Immature natural killer cell (primary cell): Measurements from ENCODE around the gene SND1. TPM values are rescaled to one million over a fixed set of nuclear protein-coding genes. Genes with fewer than 3 reads are reported as not detected.
A peak's percentile ranks its signal among the peaks of the same experiment; 100 is the strongest.
"Not testable (repeated sequence)": the region's sequence is repeated elsewhere in the genome, so short reads cannot be mapped to it uniquely, and the experiment has no call there.

ENCODE experiments used
- DNase-seq, 3 donors: peaks; one replicate each; pipeline ENCODE4 v3.0.0; 2022; ENCODE audit warnings: mixed read lengths in 1 of 3
- H3K27ac Mint-ChIP-seq, 6 donors: one replicate each; pipeline ENCODE4 v1.8.0; 2020; ENCODE audit warnings: mixed read lengths in 6 of 6, mild to moderate bottlenecking in 5 of 6, inconsistent platforms in 4 of 6, moderate library complexity in 3 of 6
- H3K27me3 Mint-ChIP-seq, 3 donors: one replicate each; pipeline ENCODE4 v1.8.0; 2020 to 2021; ENCODE audit warnings: low read depth in 3 of 3, mild to moderate bottlenecking in 3 of 3, mixed read lengths in 3 of 3, moderate library complexity in 3 of 3, inconsistent platforms in 1 of 3
- H3K36me3 Mint-ChIP-seq, 3 donors: one replicate each; pipeline ENCODE4 v1.8.0; 2020; ENCODE audit warnings: mixed read lengths in 3 of 3, inconsistent platforms in 2 of 3, mild to moderate bottlenecking in 2 of 3
- H3K4me1 Mint-ChIP-seq, 2 donors: one replicate each; pipeline ENCODE4 v1.8.0; 2020; ENCODE audit warnings: inconsistent platforms in 2 of 2, mild to moderate bottlenecking in 2 of 2, mixed read lengths in 2 of 2, moderate library complexity in 1 of 2
- H3K4me3 Mint-ChIP-seq, 5 donors: one replicate each; pipeline ENCODE4 v1.8.0; 2020; ENCODE audit warnings: mild to moderate bottlenecking in 5 of 5, mixed read lengths in 5 of 5, inconsistent platforms in 3 of 5, moderate library complexity in 3 of 5
- H3K9me3 Mint-ChIP-seq, 6 donors: one replicate each; pipeline ENCODE4 v1.8.0; 2020; ENCODE audit warnings: mild to moderate bottlenecking in 6 of 6, mixed read lengths in 6 of 6, inconsistent platforms in 4 of 6, moderate library complexity in 3 of 6
- polyA plus RNA-seq, 3 donors: library from polyadenylated mRNA; unstranded; fragments of 300-500 nt; fragmentation: Illumina TruSeq; gene quantifications; one replicate each; pipeline ENCODE4 v1.2.3, GENCODE V29; 2021

SND1 gene
- polyA plus RNA-seq, 3 donors from 2014 or later = 87.8 to 130 (median 116) TPM

DNA sequence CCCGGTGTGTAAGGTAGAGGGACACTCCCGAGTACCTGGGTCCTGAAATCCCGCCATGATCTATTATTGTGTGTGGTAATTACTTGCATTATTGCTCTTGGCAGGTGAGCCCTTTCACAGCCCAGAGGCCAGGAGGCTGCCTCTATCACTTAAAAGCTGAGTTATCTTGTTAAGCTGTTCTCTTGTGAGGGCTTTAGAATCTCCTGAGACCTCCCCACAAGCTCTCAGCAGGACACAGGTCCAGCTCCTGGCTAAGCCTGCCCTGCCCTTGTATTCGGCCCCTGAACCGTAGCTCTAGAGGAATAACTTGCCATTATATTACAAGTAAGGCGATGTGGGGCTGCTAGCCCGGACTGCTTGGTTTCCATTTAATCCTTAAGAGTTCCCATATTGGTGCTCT is 13.9 kb downstream of the SND1 start:
- H3K4me3 Mint-ChIP-seq = no peak overlapping the region
- H3K36me3 Mint-ChIP-seq = peaks cover 0 to 6% (median 5%) of the 10 kb centered on the region in 3 donors
- DNase-seq = no peak
- H3K9me3 Mint-ChIP-seq = no peaks in the 10 kb centered on the region
- H3K27me3 Mint-ChIP-seq = no peaks in the 10 kb centered on the region
- peak overlapping the region in 1 of 6 donors; percentile 59 for H3K27ac Mint-ChIP-seq
- H3K4me1 Mint-ChIP-seq = peaks cover 40 to 84% of the 10 kb centered on the region in 2 donors

DNA sequence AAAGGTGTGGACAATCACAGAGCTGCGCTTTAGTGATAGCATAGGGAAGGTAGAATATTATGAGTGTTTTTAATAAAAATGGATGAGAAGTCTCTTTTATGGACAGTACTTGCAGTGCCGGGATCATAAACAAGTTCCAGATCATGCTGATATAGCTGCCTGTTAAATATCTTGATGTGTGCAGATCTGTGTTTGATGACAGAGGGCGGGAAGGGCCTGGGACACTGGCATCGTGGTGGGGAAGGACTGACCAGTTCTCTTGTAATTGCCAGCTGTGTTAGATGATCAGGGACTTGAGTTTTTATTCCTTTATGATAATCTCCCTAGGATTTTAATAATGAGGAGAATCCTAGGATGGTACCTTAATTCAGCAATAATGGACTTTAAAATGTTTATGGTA is 14.6 kb downstream of the SND1 start:
- peaks cover 0 to 6% (median 3%) of the 10 kb centered on the region in 3 donors for H3K36me3 Mint-ChIP-seq
- no peak for DNase-seq
- no peaks in the 10 kb centered on the region for H3K27me3 Mint-ChIP-seq
- H3K9me3 Mint-ChIP-seq = no peaks in the 10 kb centered on the region
- H3K4me1 Mint-ChIP-seq = peaks cover 40 to 77% of the 10 kb centered on the region in 2 donors
- peak overlapping the region in 2 of 6 donors; percentile 2 to 9 for H3K27ac Mint-ChIP-seq
- no peak overlapping the region for H3K4me3 Mint-ChIP-seq

DNA sequence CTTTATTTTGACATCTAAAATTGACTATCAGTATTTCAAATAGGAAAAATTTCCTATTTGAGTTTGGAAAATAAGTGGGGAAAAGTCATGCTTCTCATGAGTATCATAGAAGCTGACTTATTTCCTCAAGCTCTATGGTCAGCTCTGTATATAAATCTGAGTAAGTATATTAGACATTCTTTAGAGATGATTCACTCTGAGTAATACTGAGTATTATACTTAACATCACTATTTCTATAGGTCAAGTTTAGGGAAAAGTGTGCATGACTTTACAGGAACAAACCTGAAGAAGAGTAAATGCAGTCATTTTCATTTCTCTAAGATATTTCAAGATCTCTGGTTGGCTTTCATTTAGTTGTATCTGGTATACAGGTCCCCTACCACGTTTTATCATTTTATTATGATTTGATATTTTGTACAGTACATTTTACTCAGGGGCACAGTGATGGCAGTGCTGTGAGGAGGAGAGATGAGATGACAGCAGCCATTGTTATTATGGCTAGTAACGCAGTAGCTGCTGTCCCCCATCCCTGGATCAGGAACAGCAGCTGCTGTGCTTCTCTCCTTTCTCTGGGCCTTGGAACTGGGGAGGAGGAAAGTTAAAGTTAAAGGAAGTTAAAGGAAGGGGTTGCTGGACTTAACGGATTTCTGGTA is 15.2 kb downstream of the SND1 start:
- Mint-ChIP-seq H3K4me1 (peaks cover 40 to 73% of the 10 kb centered on the region in 2 donors), H3K4me3 (no peak overlapping the region), H3K36me3 (peaks cover 0 to 10% (median 3%) of the 10 kb centered on the region in 3 donors), H3K27me3 (no peaks in the 10 kb centered on the region), H3K27ac (peak overlapping the region in 1 of 6 donors; percentile 1), H3K9me3 (no peaks in the 10 kb centered on the region)
- DNase-seq = no peak

- peaks cover 40 to 67% of the 10 kb centered on the region in 2 donors for H3K4me1 Mint-ChIP-seq
- no peaks in the 10 kb centered on the region for H3K9me3 Mint-ChIP-seq
- peaks cover 0 to 10% (median 3%) of the 10 kb centered on the region in 3 donors for H3K36me3 Mint-ChIP-seq
- H3K27me3 Mint-ChIP-seq = no peaks in the 10 kb centered on the region
- peak overlapping the region in 1 of 6 donors; percentile 64 for H3K27ac Mint-ChIP-seq
- no peak for DNase-seq
- no peak overlapping the region for H3K4me3 Mint-ChIP-seq
These were observed 16.0 kb downstream of the SND1 start for GRCh38 chr7:127667759-127668530.

DNA sequence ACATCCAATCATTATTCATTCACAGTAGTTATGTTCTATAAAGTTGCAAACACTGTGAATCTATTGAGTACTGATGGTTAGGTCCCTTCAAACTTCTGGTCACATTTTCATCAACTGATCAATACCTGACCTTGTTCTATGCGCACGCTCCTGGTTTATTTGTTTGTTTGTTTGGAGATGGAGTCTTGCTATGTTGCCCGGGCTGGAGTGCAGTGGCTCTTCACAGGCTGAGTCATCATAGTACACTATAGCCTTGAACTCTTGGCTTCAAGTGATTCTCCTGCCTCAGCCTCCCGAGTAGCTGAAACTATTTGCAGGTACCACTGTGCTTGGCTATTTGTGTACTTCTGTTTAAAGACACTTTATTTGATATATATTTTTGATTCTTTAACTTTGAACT is 19.3 kb downstream of the SND1 start:
- H3K4me1 Mint-ChIP-seq = peaks cover 27 to 65% of the 10 kb centered on the region in 2 donors
- DNase-seq = no peak
- H3K4me3 Mint-ChIP-seq = no peak overlapping the region
- H3K27ac Mint-ChIP-seq = no peak overlapping the region
- no peaks in the 10 kb centered on the region for H3K9me3 Mint-ChIP-seq
- no peaks in the 10 kb centered on the region for H3K27me3 Mint-ChIP-seq
- peaks cover 0 to 12% (median 0%) of the 10 kb centered on the region in 3 donors for H3K36me3 Mint-ChIP-seq

DNA sequence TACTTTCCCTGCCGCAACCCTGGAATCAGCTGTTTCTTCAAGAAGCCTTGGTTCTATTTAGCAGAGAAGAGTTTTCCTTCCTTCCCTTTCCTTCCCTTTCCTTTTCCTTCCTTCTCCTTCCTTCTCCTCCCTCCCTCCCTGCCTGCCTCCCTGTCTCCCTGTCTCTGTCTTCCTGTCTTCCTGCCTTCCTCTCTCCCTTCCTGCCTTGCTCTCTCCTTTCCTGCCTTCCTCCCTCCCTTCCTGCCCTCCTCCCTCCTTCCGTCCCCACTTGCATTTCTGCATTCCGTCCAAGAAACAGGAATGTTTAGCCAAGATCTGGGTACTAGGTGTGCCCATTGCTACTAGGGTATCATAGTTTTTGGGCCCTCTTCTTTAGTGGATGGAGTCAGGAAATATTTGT is 21.9 kb downstream of the SND1 start:
- Mint-ChIP-seq H3K9me3 (no peaks in the 10 kb centered on the region), H3K4me3 (no peak overlapping the region), H3K4me1 (peaks cover 13 to 52% of the 10 kb centered on the region in 2 donors), H3K36me3 (peaks cover 0 to 13% (median 2%) of the 10 kb centered on the region in 3 donors), H3K27ac (no peak overlapping the region), H3K27me3 (no peaks in the 10 kb centered on the region)
- DNase-seq = no peak

GRCh38 chr7:127674361-127674760 is 22.4 kb downstream of the SND1 start:
- H3K27ac Mint-ChIP-seq = no peak overlapping the region
- no peaks in the 10 kb centered on the region for H3K27me3 Mint-ChIP-seq
- peaks cover under 1 to 17% (median 6%) of the 10 kb centered on the region in 3 donors for H3K36me3 Mint-ChIP-seq
- H3K9me3 Mint-ChIP-seq = no peaks in the 10 kb centered on the region
- no peak overlapping the region for H3K4me3 Mint-ChIP-seq
- peaks cover 12 to 52% of the 10 kb centered on the region in 2 donors for H3K4me1 Mint-ChIP-seq
- DNase-seq = no peak

GRCh38 chr7:127674923-127675322 is 22.9 kb downstream of the SND1 start:
- H3K4me3 Mint-ChIP-seq, H3K9me3 Mint-ChIP-seq, H3K27ac Mint-ChIP-seq, DNase-seq, H3K27me3 Mint-ChIP-seq: not testable (repeated sequence)
- H3K36me3 Mint-ChIP-seq = peaks cover 6 to 22% (median 12%) of the 10 kb centered on the region in 3 donors
- H3K4me1 Mint-ChIP-seq = peaks cover 8 to 48% of the 10 kb centered on the region in 2 donors

DNA sequence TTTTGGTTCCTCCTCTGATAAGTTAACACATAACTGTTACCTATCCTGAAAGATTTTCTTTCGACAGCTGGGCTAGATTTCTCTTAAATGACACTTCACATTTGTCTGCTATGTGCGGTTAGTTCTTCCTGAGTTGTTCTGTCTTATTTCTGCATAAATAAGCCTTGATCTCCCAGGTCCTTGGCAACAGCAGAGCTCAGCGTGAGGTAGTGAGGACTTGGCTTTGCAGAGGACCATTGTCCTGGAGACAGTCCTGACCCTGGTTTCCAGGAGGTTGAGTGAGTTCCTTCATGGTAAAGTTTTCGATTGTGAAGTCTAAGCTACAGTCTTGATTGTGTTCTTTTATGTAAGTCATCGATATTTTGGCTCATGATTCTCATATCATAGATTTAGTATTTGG is 23.7 kb downstream of the SND1 start:
- Mint-ChIP-seq H3K36me3 (peaks cover 12 to 28% (median 18%) of the 10 kb centered on the region in 3 donors), H3K4me3 (no peak overlapping the region), H3K4me1 (peaks cover 8 to 45% of the 10 kb centered on the region in 2 donors), H3K9me3 (peaks cover 5 to 13% (median 10%) of the 10 kb centered on the region in 6 donors), H3K27me3 (no peaks in the 10 kb centered on the region), H3K27ac (peak overlapping the region in 2 of 6 donors; percentile 14 to 30)
- DNase-seq = no peak

DNA sequence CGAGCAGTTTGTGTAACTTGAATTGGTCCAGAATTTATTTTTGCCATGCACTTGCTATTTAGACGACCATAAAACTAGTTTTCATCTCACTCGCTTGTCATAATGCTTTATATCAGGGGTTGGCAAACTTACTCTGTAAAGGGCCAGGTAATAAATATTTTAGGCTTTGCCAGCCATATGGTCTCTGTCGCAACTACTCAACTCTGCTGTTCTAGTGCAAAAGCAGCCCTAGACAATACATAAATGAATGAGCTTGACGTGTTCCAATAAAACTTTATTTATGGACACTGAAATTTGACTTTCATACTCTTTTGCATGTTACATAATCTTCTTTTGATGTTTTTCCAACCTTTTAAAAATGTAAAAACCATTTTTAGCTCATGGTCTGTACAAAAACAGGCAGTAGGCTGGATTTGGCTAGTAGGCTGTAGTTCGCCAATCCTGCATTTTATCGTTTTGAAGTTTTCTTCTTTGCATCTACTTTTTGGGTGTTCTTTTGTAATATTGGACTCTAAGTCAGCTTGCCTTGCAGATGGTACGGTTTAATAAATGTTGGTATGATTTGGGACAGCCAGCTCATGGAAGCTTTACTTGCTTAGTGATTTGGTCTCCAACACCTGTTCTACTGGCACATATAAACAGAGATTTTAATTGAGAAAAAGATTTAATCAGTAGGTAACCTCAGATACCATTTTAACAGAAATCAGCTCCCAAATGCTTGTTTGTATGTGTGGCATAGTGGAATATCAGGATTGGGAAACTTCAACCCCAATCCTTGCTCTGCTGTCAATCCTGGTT is 25.6 kb downstream of the SND1 start:
- H3K27ac Mint-ChIP-seq = no peak overlapping the region
- H3K4me3 Mint-ChIP-seq = no peak overlapping the region
- H3K36me3 Mint-ChIP-seq = peaks cover 19 to 32% (median 24%) of the 10 kb centered on the region in 3 donors
- H3K27me3 Mint-ChIP-seq = no peaks in the 10 kb centered on the region
- peaks cover 7 to 17% (median 12%) of the 10 kb centered on the region in 6 donors for H3K9me3 Mint-ChIP-seq
- no peak for DNase-seq
- H3K4me1 Mint-ChIP-seq = peaks cover 17 to 63% of the 10 kb centered on the region in 2 donors

GRCh38 chr7:127678337-127678736 is 26.3 kb downstream of the SND1 start:
- H3K27me3 Mint-ChIP-seq = no peaks in the 10 kb centered on the region
- H3K9me3 Mint-ChIP-seq = peaks cover 7 to 17% (median 12%) of the 10 kb centered on the region in 6 donors
- no peak overlapping the region for H3K27ac Mint-ChIP-seq
- no peak overlapping the region for H3K4me3 Mint-ChIP-seq
- H3K4me1 Mint-ChIP-seq = peaks cover 23 to 70% of the 10 kb centered on the region in 2 donors
- peaks cover 19 to 32% (median 24%) of the 10 kb centered on the region in 3 donors for H3K36me3 Mint-ChIP-seq
- DNase-seq = no peak

GRCh38 chr7:127678947-127679346 is 27.0 kb downstream of the SND1 start:
- Mint-ChIP-seq H3K36me3 (peaks cover 19 to 32% (median 24%) of the 10 kb centered on the region in 3 donors), H3K9me3 (peaks cover 7 to 17% (median 12%) of the 10 kb centered on the region in 6 donors), H3K27me3 (no peaks in the 10 kb centered on the region), H3K4me1 (peaks cover 25 to 70% of the 10 kb centered on the region in 2 donors), H3K4me3 (no peak overlapping the region), H3K27ac (peak overlapping the region in 3 of 6 donors; percentile 8 to 53 (median 40))
- no peak for DNase-seq

DNA sequence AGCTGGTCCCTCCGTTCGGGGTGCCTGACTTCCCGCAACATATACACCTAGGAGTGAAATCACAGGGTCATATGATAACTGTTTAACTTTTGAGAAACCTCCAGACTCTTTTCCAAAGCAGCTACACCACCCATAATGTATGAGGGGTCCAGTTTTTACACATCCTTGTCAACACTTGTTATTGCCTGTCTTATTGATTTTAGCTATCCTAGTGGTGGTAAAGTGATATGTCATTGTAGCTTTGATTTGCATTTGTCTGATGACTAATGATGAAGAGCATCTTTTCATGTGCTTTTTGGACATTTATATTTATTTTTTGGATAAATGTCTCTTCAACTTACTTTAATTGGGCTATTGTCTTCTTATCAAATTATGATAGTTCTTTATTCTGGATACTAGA is 29.0 kb downstream of the SND1 start:
- Mint-ChIP-seq H3K27me3 (no peaks in the 10 kb centered on the region), H3K36me3 (peaks cover 19 to 30% (median 24%) of the 10 kb centered on the region in 3 donors), H3K9me3 (peaks cover 7 to 17% (median 12%) of the 10 kb centered on the region in 6 donors), H3K27ac (no peak overlapping the region), H3K4me1 (peaks cover 33 to 76% of the 10 kb centered on the region in 2 donors), H3K4me3 (no peak overlapping the region)
- no peak for DNase-seq
